ENCODE data around the gene PANX1.

DNA sequence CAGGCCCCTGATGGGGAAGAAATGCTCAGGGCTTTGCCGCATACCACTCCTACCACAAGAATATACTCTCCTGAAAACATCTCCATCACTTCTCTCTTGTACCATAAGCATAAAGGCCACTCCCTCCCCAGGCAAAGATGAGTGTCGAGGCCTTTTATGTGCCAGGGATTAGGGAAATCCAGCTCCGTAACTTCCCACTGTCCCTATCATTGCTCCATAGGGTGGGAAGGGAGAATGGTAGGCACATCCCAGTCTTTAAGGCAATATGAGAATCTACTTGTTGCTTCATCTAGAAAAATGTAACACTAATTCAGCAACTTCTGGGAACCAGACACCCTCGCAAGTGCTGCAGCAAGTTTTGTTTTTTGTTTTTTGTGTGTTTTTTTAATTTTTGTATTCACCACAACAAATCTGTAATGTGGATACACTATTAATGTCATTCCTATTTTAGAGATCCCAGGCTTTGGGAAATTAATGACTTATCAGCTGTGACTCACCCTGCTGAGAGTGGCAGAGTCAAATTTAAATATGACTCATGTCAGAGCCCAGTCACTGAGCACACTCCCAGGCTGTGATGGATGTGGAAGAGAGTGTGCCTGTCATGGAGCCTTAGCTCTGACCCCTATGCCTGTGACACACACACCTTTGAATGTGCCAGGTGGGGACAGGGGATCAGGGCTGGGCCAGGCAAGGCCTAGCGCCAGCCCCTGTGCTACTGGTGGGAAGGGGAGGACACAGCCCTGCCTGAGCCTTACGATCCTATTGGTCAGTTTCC, 23.4 kb downstream of the PANX1 start:
- TF ChIP-seq, protein P1, sequence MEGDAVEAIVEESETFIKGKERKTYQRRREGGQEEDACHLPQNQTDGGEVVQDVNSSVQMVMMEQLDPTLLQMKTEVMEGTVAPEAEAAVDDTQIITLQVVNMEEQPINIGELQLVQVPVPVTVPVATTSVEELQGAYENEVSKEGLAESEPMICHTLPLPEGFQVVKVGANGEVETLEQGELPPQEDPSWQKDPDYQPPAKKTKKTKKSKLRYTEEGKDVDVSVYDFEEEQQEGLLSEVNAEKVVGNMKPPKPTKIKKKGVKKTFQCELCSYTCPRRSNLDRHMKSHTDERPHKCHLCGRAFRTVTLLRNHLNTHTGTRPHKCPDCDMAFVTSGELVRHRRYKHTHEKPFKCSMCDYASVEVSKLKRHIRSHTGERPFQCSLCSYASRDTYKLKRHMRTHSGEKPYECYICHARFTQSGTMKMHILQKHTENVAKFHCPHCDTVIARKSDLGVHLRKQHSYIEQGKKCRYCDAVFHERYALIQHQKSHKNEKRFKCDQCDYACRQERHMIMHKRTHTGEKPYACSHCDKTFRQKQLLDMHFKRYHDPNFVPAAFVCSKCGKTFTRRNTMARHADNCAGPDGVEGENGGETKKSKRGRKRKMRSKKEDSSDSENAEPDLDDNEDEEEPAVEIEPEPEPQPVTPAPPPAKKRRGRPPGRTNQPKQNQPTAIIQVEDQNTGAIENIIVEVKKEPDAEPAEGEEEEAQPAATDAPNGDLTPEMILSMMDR (IDR thresholded peaks at IDR 0.05; ENCODE audit: low read length), result no peak
- TF ChIP-seq EZH2 (IDR thresholded peaks at IDR 0.05; ENCODE audit: borderline replicate concordance, low read length), result no peak

Data from OCI-LY1 (cell line).